HCT116 (cell line): Measurements from ENCODE around the gene CST8. TPM values are rescaled to one million over a fixed set of nuclear protein-coding genes. Genes with fewer than 3 reads are reported as not detected.

Experiments
- ATAC-seq: fragments of 200-7000 bp; cut with Tn5 transposase; 2 replicates; pipeline ENCODE4 v1.9.1; 2020; ENCODE audit warnings: mild to moderate bottlenecking, moderate library complexity
- BruUV-seq: library from RNA; stranded (reverse); fragments of 400-500 nt; replicated peaks from 2 replicates; lab custom pipeline; 2021; lab: Mats Ljungman, UMichigan
- CTCF ChIA-PET: fragments of 300-600 bp; sonication (Branson Sonifier 250); formaldehyde crosslinking; loops from one replicate; lab custom pipeline; 2021; ENCODE audit warnings: antibody characterized with exemption; lab: Charles Lee
- POLR2A ChIA-PET: fragments of 300-600, 350-600 bp; sonication (Branson Sonifier 250); formaldehyde crosslinking; loops from one replicate; lab custom pipeline; 2021; ENCODE audit warnings: antibody characterized with exemption; lab: Charles Lee
- RAD21 ChIA-PET, 2 experiments: fragments of 300-600 bp; sonication (Branson Sonifier 250); formaldehyde crosslinking; loops; one replicate each; lab custom pipeline; 2023; ENCODE audit warnings: low total read pairs in 2 of 2; ENCODE audit not compliant: uncharacterized antibody in 2 of 2, unreplicated experiment in 2 of 2, low non-redundant PET in 1 of 2; lab: Charles Lee
- DNase-seq: peaks from one replicate; pipeline ENCODE4 v3.0.0-alpha.2; 2010; ENCODE audit warnings: low read depth, low spot score
- H2AFZ ChIP-seq: fragments of 200-600 bp; shearing (Covaris generic), sonication (generic); 2 replicates; pipeline ENCODE4 v1.6.1; 2017; ENCODE audit warnings: low read depth, mixed run types, mixed read lengths, antibody characterized with exemption, low read length; ENCODE audit not compliant: poor library complexity, severe bottlenecking
- H3K27ac ChIP-seq: 2 replicates; pipeline ENCODE4 v1.5.1; 2012; ENCODE audit warnings: low read depth, low read length
- H3K27me3 ChIP-seq: fragments of 200-600 bp; sonication (generic); 2 replicates; pipeline ENCODE4 v1.6.1; 2016; ENCODE audit warnings: mixed run types, low read length, mixed read lengths; ENCODE audit not compliant: insufficient read depth
- H3K36me3 ChIP-seq, 2 experiments: fragments of 200-500 bp in 1 of 2; fragments of 200-600 bp in 1 of 2; sonication (Bioruptor generic) in 1 of 2; sonication (generic) in 1 of 2; 2 replicates each; pipeline versions ENCODE4 v1.5.1 to v1.6.1; 2014 to 2016; ENCODE audit warnings: low read length in 2 of 2, inconsistent platforms in 1 of 2, mixed read lengths in 1 of 2, mixed run types in 1 of 2; ENCODE audit not compliant: insufficient read depth in 2 of 2, control insufficient read depth in 1 of 2
- H3K4me1 ChIP-seq, 2 experiments: fragments of 200-600 bp in 1 of 2; sonication (generic) in 1 of 2; 2 replicates each; pipeline versions ENCODE4 v1.5.1 to v1.6.1; 2012 to 2017; ENCODE audit warnings: low read length in 2 of 2, inconsistent platforms in 1 of 2, mild to moderate bottlenecking in 1 of 2, mixed read lengths in 1 of 2, mixed run types in 1 of 2, moderate library complexity in 1 of 2; ENCODE audit not compliant: insufficient read depth in 2 of 2, control insufficient read depth in 1 of 2
- H3K4me2 ChIP-seq: fragments of 200-600 bp; sonication (generic); 2 replicates; pipeline ENCODE4 v1.6.1; 2017; ENCODE audit warnings: mixed run types, low read length, mixed read lengths
- H3K4me3 ChIP-seq, 2 experiments: fragments of 200-600 bp in 1 of 2; sonication (generic) in 1 of 2; replicated peaks in 1 of 2; 2 replicates each; pipeline ENCODE4 v1.5.1; 2011 to 2016; ENCODE audit warnings: low read length in 2 of 2, control low read depth in 1 of 2, low read depth in 1 of 2, mild to moderate bottlenecking in 1 of 2, mixed read lengths in 1 of 2, mixed run types in 1 of 2
- H3K79me2 ChIP-seq: fragments of 200-600 bp; sonication (generic); 2 replicates; pipeline ENCODE4 v1.6.1; 2017; ENCODE audit warnings: mild to moderate bottlenecking, mixed run types, low read length, moderate library complexity, mixed read lengths; ENCODE audit not compliant: insufficient read depth
- H3K9ac ChIP-seq: fragments of 200-600 bp; sonication (generic); 2 replicates; pipeline ENCODE4 v1.6.1; 2016; ENCODE audit warnings: low read length, mixed read lengths
- H3K9me2 ChIP-seq: fragments of 200-600 bp; sonication (generic), shearing (Covaris generic); 2 replicates; pipeline ENCODE4 v1.6.1; 2017; ENCODE audit warnings: mixed run types, mild to moderate bottlenecking, moderate library complexity; ENCODE audit not compliant: insufficient read depth
- H3K9me3 ChIP-seq, 2 experiments: fragments of 200-500 bp in 1 of 2; fragments of 200-600 bp in 1 of 2; sonication (Bioruptor generic) in 1 of 2; sonication (generic) in 1 of 2; 2 replicates each; pipeline ENCODE4 v1.6.1; 2014 to 2017; ENCODE audit warnings: low read length in 2 of 2, mixed read lengths in 2 of 2, inconsistent platforms in 1 of 2, low read depth in 1 of 2, mild to moderate bottlenecking in 1 of 2, mixed run types in 1 of 2, moderate library complexity in 1 of 2; ENCODE audit not compliant: control insufficient read depth in 1 of 2, insufficient read depth in 1 of 2
- H4K20me1 ChIP-seq: fragments of 200-600 bp; sonication (generic), shearing (Covaris generic); 2 replicates; pipeline ENCODE4 v1.6.1; 2017; ENCODE audit warnings: mixed run types, mild to moderate bottlenecking, moderate library complexity; ENCODE audit not compliant: insufficient read depth
- CBX3 ChIP-seq: IDR thresholded peaks from 2 replicates; pipeline ENCODE4 v1.6.1; 2012; ENCODE audit warnings: low read depth
- CEBPB ChIP-seq: IDR thresholded peaks from 2 replicates; pipeline ENCODE4 v1.6.1; 2012; ENCODE audit warnings: low read depth
- EGR1 ChIP-seq: IDR thresholded peaks from 2 replicates; pipeline ENCODE4 v1.6.1; 2012; ENCODE audit warnings: low read depth
- ELF1 ChIP-seq: IDR thresholded peaks from 2 replicates; pipeline ENCODE4 v1.6.1; 2012; ENCODE audit warnings: low read depth, borderline replicate concordance
- EZH2 ChIP-seq: fragments of 200-600 bp; sonication (generic); IDR thresholded peaks from 2 replicates; pipeline ENCODE4 v1.6.1; 2017; ENCODE audit warnings: antibody characterized with exemption, mixed run types
- JUND ChIP-seq: IDR thresholded peaks from 2 replicates; pipeline ENCODE4 v1.6.1; 2012
- POLR2A ChIP-seq: IDR thresholded peaks from 2 replicates; pipeline ENCODE4 v1.7.0; 2011; ENCODE audit warnings: borderline replicate concordance; ENCODE audit not compliant: insufficient read depth, insufficient read length; ENCODE audit errors: extremely low read depth
- POLR2AphosphoS5 ChIP-seq: IDR thresholded peaks from 2 replicates; pipeline ENCODE4 v1.6.1; 2011; ENCODE audit warnings: mild to moderate bottlenecking, low read depth, low read length, moderate library complexity
- RAD21 ChIP-seq: IDR thresholded peaks from 2 replicates; pipeline ENCODE4 v1.6.1; 2012; ENCODE audit warnings: low read depth, mild to moderate bottlenecking
- REST ChIP-seq: IDR thresholded peaks from 2 replicates; pipeline ENCODE4 v1.6.1; 2012; ENCODE audit warnings: low read depth
- SIN3A ChIP-seq: IDR thresholded peaks from 2 replicates; pipeline ENCODE4 v1.6.1; 2012; ENCODE audit warnings: low read depth
- SP1 ChIP-seq: IDR thresholded peaks from 2 replicates; pipeline ENCODE4 v1.6.1; 2012; ENCODE audit warnings: low read depth
- SRF ChIP-seq: IDR thresholded peaks from 2 replicates; pipeline ENCODE4 v1.6.1; 2012; ENCODE audit warnings: low read depth
- ZBTB33 ChIP-seq: IDR thresholded peaks from 2 replicates; pipeline ENCODE4 v1.6.1; 2011; ENCODE audit warnings: mild to moderate bottlenecking, low read length, moderate library complexity; ENCODE audit not compliant: insufficient replicate concordance; ENCODE audit errors: extremely low read depth
- ZFX ChIP-seq: fragments of 450-650 bp; IDR thresholded peaks from 2 replicates; pipeline ENCODE4 v1.6.1; 2017
- ZNF274 ChIP-seq: fragments of 200-500 bp; sonication (Bioruptor generic); IDR thresholded peaks from 2 replicates; pipeline ENCODE4 v1.6.1; 2014; ENCODE audit warnings: mild to moderate bottlenecking, low read depth, low read length, inconsistent platforms
- intact Hi-C: fragments of 100-400 bp; cut with micrococcal nuclease; formaldehyde crosslinking; loops from 2 replicates; pipeline ENCODE4 v1.10.0; 2022
- total RNA-seq: library from RNA; stranded (reverse); gene quantifications from one replicate; pipeline ENCODE4 v1.2.1, GENCODE V29; 2021; ENCODE audit not compliant: unreplicated experiment
- TF ChIP-seq, protein P1 (sequence below): IDR thresholded peaks from 2 replicates; pipeline ENCODE4 v1.6.1; 2012
- TF ChIP-seq, protein P2 (sequence below), 3 experiments: fragments of 200-600 bp in 1 of 3; sonication (generic) in 1 of 3; IDR thresholded peaks in 2 of 3; conservative IDR thresholded peaks in 1 of 3; 2 replicates each; pipeline ENCODE4 v1.5.1; 2012 to 2017; ENCODE audit warnings: low read depth in 2 of 3, low read length in 2 of 3, antibody characterized with exemption in 1 of 3, borderline replicate concordance in 1 of 3, control low read depth in 1 of 3, mild to moderate bottlenecking in 1 of 3, mixed read lengths in 1 of 3, mixed run types in 1 of 3, moderate library complexity in 1 of 3; ENCODE audit not compliant: insufficient read depth in 1 of 3
- TF ChIP-seq, protein P3 (sequence below): IDR thresholded peaks from 2 replicates; pipeline ENCODE4 v1.6.1; 2012

Gene CST8
- total RNA-seq, 1 experiment from 2014 or later, result not detected

DNA sequence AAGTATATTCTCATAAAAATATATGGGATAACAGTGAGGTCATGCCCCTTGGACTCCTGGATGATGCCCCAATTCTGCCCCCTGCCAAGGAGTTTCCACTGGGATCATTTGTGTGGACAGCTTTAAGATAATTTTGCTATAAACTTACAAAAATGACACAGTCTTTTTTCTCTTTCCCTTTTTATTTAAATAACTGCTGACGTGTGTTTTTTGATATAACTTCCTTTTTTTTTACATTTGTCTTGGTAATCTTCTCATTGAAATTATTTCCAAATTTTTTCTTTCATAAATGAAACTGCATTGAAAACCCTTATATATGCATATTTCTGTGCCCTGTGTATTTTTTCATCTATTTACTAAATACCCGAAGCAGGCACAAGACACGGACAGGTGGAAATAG is 46.1 kb downstream of the CST8 start:
- Histone ChIP-seq H3K4me3 (no peak overlapping the region), H3K79me2 (no peaks in the 10 kb centered on the region), H3K9me3 (no peaks in the 10 kb centered on the region), H4K20me1 (no peaks in the 10 kb centered on the region), H3K4me1 (peaks cover 0 to 8% of the 10 kb centered on the region in 2 experiments; a peak in 1 of 4 replicates), H3K36me3 (no peaks in the 10 kb centered on the region), H2AFZ (no peak overlapping the region), H3K4me2 (no peak overlapping the region), H3K27ac (no peak overlapping the region), H3K9ac (no peak overlapping the region), H3K9me2 (no peaks in the 10 kb centered on the region), H3K27me3 (no peaks in the 10 kb centered on the region)
- POLR2A ChIA-PET, result no interaction called here
- CTCF ChIA-PET, result no interaction called here
- TF ChIP-seq CBX3, result no peak
- TF ChIP-seq, protein P1, sequence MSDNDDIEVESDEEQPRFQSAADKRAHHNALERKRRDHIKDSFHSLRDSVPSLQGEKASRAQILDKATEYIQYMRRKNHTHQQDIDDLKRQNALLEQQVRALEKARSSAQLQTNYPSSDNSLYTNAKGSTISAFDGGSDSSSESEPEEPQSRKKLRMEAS, result no peak
- no peak for TF ChIP-seq POLR2A
- no peak for TF ChIP-seq SP1
- TF ChIP-seq ELF1, result no peak
- TF ChIP-seq SIN3A, result no peak
- no peak for TF ChIP-seq RAD21
- TF ChIP-seq EGR1, result no peak
- no peak for TF ChIP-seq ZBTB33
- TF ChIP-seq REST, result no peak
- no peak for TF ChIP-seq EZH2
- TF ChIP-seq POLR2AphosphoS5, result no peak
- TF ChIP-seq ZFX, result no peak
- TF ChIP-seq JUND, result no peak
- TF ChIP-seq, protein P2, sequence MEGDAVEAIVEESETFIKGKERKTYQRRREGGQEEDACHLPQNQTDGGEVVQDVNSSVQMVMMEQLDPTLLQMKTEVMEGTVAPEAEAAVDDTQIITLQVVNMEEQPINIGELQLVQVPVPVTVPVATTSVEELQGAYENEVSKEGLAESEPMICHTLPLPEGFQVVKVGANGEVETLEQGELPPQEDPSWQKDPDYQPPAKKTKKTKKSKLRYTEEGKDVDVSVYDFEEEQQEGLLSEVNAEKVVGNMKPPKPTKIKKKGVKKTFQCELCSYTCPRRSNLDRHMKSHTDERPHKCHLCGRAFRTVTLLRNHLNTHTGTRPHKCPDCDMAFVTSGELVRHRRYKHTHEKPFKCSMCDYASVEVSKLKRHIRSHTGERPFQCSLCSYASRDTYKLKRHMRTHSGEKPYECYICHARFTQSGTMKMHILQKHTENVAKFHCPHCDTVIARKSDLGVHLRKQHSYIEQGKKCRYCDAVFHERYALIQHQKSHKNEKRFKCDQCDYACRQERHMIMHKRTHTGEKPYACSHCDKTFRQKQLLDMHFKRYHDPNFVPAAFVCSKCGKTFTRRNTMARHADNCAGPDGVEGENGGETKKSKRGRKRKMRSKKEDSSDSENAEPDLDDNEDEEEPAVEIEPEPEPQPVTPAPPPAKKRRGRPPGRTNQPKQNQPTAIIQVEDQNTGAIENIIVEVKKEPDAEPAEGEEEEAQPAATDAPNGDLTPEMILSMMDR (IDR thresholded peaks at IDR 0.05 in 2 of 3, conservative IDR thresholded peaks at IDR 0.05 in 1 of 3; ENCODE audit: borderline replicate concordance in 1 of 3, insufficient read depth in 1 of 3, low read depth in 2 of 3, low read length in 2 of 3), result no peak
- no peak for TF ChIP-seq ZNF274
- TF ChIP-seq SRF, result no peak
- no peak for TF ChIP-seq CEBPB
- TF ChIP-seq, protein P3, sequence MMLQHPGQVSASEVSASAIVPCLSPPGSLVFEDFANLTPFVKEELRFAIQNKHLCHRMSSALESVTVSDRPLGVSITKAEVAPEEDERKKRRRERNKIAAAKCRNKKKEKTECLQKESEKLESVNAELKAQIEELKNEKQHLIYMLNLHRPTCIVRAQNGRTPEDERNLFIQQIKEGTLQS, result no peak
- no peak for DNase-seq
- RAD21 ChIA-PET, result no interaction called here
- BruUV-seq, result no TSS peak
- intact Hi-C loops, result no loop called here
- ATAC-seq, result no peak
